Measurements from ENCODE around the gene SSR1. TPM values are rescaled to one million over a fixed set of nuclear protein-coding genes. Genes with fewer than 3 reads are reported as not detected.

Gene SSR1
- total and polyA plus RNA-seq, 2 of the 13 experiments (the other 11 are each of a cell fraction or from before 2014, with no cell fraction given): 203 to 243 TPM

DNA sequence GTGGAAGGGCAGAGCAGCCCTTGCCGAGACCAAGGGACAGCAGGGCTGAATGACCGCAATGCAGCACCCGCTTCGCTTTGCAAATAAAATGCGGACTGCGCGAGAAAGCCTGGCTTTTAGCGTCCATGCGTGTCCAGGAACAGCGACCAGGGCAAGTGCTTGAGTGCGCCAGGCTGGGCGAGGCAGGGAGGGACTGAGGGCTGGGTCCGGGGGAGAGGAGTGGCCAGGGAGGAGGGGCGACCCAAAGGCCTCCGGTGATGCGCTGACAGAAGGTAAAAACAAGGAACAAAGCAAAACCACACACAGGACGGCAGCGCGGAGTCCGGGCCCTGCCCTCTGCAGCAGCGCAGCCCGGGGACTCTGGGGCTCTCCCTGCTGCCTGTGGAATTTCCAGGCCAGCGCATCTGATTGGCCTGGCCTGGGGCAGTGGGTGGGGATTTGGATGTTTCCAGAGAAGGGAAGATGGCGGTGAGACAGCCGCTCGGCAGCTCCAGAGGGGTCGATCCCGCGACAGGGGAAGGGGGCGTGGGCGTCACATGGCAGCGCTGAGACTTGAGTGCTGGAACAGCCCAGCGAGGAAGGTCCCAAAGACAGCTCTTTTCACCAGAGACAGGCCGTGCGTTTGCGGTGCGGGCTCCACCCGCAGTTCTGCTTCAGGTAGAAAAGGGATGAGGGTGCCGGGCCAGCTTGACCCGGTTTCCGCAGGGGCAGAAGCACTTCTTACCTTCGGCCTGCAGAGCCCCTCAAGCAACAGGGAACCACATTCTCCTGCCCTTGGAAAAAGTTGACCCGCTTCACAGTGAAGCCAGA is 51.8 kb downstream of the SSR1 start (continued):
- TF ChIP-seq ZNF800 (CRISPR knock-in tag; IDR thresholded peaks at IDR 0.05): peak; percentile 93
- peak; percentile 77 for TF ChIP-seq ZNF776 (CRISPR knock-in tag; IDR thresholded peaks at IDR 0.05)
- TF ChIP-seq ZNF577 (CRISPR knock-in tag; IDR thresholded peaks at IDR 0.05; ENCODE audit: borderline replicate concordance, low read depth): no peak
- no peak for TF ChIP-seq FOXA1 (IDR thresholded peaks at IDR 0.05)
- peak; percentile 19; the same call in 1 of the 2 replicates for TF ChIP-seq FOXA1 (CRISPR knock-in tag; IDR thresholded peaks at IDR 0.05)
- TF ChIP-seq ZNF331 (CRISPR knock-in tag; IDR thresholded peaks at IDR 0.05): peak; percentile 83
- TF ChIP-seq ZNF562 (CRISPR knock-in tag; IDR thresholded peaks at IDR 0.05; ENCODE audit: borderline replicate concordance): no peak
- TF ChIP-seq KDM4B (CRISPR knock-in tag; IDR thresholded peaks at IDR 0.05): no peak
- TF ChIP-seq TAF15 (IDR thresholded peaks at IDR 0.05; ENCODE audit: low read depth, low read length, poor library complexity, severe bottlenecking): no peak
- TF ChIP-seq POGZ (CRISPR knock-in tag; IDR thresholded peaks at IDR 0.05): peak; percentile 78; the same call in 1 of the 2 replicates
- TF ChIP-seq ZNF235 (CRISPR knock-in tag; IDR thresholded peaks at IDR 0.05; ENCODE audit: borderline replicate concordance): no peak
- TF ChIP-seq ZIK1 (CRISPR knock-in tag; IDR thresholded peaks at IDR 0.05; ENCODE audit: borderline replicate concordance, low read depth): peak; percentile 46; the same call in 1 of the 2 replicates
- TF ChIP-seq ASH2L (IDR thresholded peaks at IDR 0.05; ENCODE audit: insufficient read length, low read depth, low read length): peak; percentile 52
- TF ChIP-seq ZNF891 (CRISPR knock-in tag; IDR thresholded peaks at IDR 0.05): peak; percentile 65; the same call in 1 of the 2 replicates
- no peak for TF ChIP-seq ZNF138 (CRISPR knock-in tag; IDR thresholded peaks at IDR 0.05; ENCODE audit: low read depth)
- peak; percentile 33 for TF ChIP-seq BORCS8-MEF2B (CRISPR knock-in tag; IDR thresholded peaks at IDR 0.05)
- TF ChIP-seq ZNF251 (CRISPR knock-in tag; IDR thresholded peaks at IDR 0.05): 0 out of 2 replicates have a peak, but pooled peaks have one; percentile 35
- peak; percentile 89 for TF ChIP-seq UBTF (CRISPR knock-in tag; IDR thresholded peaks at IDR 0.05)
- TF ChIP-seq ZNF33A (CRISPR knock-in tag; IDR thresholded peaks at IDR 0.05; ENCODE audit: borderline replicate concordance): no peak
- TF ChIP-seq TSC22D2 (CRISPR knock-in tag; IDR thresholded peaks at IDR 0.05; ENCODE audit: borderline replicate concordance): peak; percentile 78; the same call in 1 of the 2 replicates
- TF ChIP-seq, protein P1, sequence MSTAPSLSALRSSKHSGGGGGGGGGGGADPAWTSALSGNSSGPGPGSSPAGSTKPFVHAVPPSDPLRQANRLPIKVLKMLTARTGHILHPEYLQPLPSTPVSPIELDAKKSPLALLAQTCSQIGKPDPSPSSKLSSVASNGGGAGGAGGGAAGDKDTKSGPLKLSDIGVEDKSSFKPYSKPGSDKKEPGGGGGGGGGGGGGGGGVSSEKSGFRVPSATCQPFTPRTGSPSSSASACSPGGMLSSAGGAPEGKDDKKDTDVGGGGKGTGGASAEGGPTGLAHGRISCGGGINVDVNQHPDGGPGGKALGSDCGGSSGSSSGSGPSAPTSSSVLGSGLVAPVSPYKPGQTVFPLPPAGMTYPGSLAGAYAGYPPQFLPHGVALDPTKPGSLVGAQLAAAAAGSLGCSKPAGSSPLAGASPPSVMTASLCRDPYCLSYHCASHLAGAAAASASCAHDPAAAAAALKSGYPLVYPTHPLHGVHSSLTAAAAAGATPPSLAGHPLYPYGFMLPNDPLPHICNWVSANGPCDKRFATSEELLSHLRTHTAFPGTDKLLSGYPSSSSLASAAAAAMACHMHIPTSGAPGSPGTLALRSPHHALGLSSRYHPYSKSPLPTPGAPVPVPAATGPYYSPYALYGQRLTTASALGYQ (CRISPR knock-in tag; IDR thresholded peaks at IDR 0.05): peak; percentile 42; the same call in 1 of the 2 replicates
- TF ChIP-seq HOXA5 (CRISPR knock-in tag; IDR thresholded peaks at IDR 0.05): peak; percentile 55; the same call in 1 of the 2 replicates
